HG03139 (cell line): ENCODE data around the gene AKR7A3.
A peak's percentile ranks its signal among the peaks of the same experiment; 100 is the strongest.
"Not testable (repeated sequence)": the region's sequence is repeated elsewhere in the genome, so short reads cannot be mapped to it uniquely, and the experiment has no call there.

Experiments used
- ATAC-seq: cut with Tn5 transposase; IDR thresholded peaks from one replicate; pipeline ENCODE4 v1.9.1; 2021; ENCODE audit not compliant: unreplicated experiment

Gene AKR7A3

DNA sequence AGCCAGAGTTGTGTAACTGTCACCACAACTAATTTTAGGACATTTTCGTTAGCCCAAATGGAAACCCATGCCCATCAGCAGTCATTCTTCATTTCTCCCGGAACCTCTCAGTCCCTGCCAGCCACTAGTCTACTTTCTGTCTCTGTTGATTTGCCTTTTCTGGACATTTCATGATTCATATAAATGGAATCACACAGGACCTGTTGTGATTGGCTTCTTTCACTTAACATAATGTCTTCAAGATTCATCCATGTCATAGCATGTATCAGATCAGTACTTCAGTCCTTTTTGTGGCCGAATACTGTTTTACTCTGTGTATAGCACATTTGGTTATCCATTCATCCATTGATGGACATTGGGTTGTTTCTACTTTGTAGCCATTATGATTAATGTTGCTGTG is 30.6 kb upstream of the AKR7A3 start:
- ATAC-seq = no peak

DNA sequence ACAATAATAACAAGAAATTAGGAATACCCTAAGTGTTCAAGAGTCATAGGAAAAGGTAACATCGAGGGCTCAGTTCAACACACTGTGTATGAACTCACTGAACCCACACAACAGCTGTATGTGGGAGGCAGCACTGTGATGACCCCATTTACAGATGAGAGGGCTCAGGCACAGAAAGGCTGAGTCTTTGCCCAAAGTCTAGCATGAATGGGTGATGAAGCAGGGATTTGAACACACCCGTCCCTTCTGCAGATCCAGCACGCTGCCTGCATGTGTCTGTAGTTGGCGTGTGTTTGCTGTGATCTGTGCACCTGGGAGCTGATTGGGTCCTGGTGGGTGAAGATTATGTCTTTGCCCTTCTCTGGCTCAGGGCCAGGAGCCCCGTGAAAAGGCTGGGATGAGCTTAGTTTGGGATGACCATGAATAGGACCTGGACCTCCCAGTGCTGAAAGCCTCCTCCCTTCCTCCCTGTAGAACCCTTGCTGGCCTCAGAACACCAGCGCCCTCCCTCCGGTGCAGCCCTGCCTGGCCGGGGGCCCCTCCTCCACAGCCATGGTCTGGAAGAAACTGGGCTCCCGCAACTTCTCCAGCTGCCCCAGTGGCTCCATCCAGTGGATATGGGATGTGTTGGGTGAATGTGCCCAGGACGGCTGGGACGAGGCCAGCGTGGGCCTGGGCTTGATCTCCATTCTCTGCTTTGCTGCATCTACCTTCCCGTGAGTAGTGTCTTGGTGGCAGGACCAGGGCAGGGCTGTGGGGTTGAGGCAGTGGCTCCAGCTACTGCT is 28.7 kb upstream of the AKR7A3 start:
- no peak for ATAC-seq

GRCh38 chr1:19315378-19316198 is 27.0 kb upstream of the AKR7A3 start:
- ATAC-seq = no peak

DNA sequence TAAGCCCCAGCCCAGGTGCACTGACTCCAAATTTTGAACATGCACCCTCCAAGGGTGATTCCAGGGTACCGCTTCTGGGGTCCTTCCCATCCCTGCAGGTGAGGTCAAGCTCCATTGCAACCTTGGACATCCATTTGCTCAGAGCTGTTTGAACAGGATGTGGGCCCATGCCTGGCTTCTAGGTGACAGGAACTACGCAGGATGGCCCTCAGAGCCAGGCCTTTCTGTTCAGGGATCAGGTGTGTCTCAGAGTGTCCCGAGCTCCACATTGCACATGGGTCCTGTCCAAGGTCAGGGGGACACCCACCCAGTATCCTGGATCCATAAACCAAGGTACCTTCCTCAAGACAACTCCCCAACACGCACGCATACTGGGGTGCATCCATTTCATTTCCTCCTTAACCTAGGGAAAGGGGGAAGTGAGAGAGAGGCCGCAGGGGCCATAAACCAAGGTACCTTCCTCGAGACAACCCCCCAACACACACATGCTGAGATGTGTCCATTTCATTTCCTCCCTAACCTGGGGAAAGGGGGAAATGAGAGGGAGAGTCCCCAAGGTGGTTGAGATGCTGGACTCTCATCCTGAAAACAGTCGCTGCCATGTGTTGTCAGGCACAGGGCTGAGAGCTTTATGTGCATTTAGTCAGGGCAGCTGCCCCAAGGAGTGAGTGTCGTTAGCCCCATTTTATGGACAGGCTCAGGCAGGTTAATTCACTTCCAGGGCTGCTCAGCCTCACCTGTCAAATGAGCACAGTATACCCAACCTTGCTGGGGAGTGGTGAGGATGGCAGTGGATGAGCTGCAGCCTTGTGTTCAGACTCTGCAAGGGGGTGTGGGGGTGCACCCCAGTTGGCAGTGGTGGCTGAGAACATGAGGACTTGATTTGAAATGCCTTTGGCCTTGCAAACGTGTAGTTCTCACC is 25.7 kb upstream of the AKR7A3 start:
- ATAC-seq = no peak

GRCh38 chr1:19313636-19313959 is 25.0 kb upstream of the AKR7A3 start:
- ATAC-seq = no peak

- no peak for ATAC-seq
These were observed 24.4 kb upstream of the AKR7A3 start for GRCh38 chr1:19312782-19313635.

DNA sequence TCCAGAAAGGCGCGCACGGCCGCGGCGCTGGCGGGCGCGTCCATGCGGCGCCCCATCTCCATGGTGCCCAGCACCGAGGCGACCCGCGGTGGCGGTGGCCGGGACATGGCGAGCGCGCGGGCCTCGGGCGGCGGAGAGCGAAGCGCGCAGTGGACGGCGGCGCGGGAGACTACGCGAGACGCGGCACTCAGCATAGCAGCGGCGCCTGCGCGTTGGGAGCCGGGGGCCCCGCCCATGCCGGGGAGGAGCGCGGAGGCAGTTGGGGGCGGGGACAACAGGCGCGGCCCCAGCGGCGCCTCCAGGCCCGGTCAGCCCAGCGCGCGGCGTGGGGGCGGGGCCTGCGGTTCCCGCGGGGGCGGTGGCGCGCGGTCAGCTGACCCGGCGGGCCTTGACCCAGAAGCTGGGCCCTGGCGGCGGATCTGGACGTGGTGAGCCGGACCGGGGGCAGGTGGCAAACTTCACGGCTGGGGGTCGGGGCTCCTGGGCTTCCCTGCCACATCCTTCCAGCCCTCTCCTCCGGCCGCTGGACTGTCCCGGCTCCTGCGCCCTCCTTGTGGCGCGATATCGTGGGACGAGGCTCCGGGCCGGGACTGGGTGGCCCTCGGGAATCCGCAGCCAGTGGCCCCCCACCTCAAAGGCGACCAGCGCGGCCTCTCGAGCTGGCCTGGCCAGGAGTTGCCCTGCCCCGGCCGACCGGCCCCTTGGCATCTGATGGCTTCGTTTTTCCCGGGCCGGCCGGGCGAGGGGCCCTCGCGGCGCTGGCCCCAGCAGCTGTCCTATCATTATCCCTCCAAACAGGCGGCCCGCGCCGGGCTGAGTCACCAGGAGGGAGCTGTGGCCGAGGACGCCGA is 23.6 kb upstream of the AKR7A3 start, which contains the start of the genes AKR7A2 and SLC66A1:
TSS of gene AKR7A2 (minus strand) at position 214 of the 851 bp plus-strand sequence. CDS start at position 194, 20 bp downstream.
TSS of gene SLC66A1 (plus strand) at position 396 of the 851 bp plus-strand sequence. CDS start 5,352 bp downstream, outside the sequence.
- peak; percentile 50 for ATAC-seq

DNA sequence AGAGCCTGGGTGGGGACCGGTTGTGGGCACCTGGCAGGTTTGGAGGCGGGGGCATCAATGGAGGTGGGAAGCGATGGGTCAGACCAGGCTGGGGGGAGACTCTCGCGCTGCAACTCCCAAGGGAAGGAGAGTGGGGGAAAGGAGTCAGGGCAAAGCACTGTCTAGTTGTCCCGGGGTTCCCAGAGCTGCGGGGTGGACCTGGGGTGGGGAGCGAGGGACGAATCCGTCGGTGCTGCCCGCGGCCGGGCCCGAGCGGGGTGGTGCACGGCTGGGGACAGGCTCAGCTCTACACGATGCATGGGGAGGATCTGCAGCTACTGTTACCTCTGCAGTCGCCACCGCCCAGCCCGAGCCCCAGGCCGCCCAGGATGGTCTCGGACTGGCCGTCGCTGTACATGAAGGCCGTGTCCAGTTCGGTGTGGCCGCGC is 22.9 kb upstream of the AKR7A3 start:
- ATAC-seq = peak; percentile 9

- no peak for ATAC-seq
These were observed 22.3 kb upstream of the AKR7A3 start for GRCh38 chr1:19310720-19311502.

DNA sequence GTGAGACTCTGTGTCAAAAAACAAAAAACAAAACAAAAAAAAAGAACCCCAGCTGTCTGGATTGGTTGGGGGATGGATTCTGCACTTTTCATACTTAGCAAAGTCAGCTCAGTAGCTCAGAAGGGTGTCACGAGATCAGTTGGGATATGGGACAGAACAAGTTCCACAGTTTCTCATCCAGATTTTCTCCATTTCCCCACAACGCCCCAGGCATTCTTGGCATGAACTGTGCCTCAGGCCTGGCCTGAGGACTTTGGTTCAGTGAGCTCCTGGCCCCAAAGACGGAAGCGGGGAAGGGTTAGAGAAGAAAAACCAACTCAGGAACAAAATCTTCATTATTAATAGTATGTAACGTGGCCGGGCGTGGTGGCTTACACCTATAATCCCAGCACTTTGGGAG is 21.5 kb upstream of the AKR7A3 start:
- ATAC-seq = no peak

GRCh38 chr1:19309123-19309813 is 20.7 kb upstream of the AKR7A3 start:
- no peak for ATAC-seq

DNA sequence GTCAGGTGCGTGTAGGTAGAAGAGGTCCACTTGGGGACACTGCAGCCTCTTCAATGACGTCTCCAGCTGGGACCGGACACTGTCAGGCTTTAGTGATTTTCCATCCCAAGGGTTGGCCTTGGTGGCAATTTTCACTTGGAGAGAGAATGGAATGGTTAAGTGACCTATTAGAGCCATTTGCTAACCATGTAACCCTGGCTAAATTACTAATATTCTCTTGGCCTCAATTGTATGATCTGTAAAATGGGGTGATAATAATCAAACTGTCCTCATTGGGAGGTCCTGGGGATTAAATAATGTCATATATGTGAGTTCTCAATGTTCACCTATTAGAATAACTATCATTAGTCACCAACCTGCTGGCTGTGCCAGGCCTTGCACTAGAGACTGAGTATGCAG is 19.9 kb upstream of the AKR7A3 start:
- ATAC-seq = no peak

DNA sequence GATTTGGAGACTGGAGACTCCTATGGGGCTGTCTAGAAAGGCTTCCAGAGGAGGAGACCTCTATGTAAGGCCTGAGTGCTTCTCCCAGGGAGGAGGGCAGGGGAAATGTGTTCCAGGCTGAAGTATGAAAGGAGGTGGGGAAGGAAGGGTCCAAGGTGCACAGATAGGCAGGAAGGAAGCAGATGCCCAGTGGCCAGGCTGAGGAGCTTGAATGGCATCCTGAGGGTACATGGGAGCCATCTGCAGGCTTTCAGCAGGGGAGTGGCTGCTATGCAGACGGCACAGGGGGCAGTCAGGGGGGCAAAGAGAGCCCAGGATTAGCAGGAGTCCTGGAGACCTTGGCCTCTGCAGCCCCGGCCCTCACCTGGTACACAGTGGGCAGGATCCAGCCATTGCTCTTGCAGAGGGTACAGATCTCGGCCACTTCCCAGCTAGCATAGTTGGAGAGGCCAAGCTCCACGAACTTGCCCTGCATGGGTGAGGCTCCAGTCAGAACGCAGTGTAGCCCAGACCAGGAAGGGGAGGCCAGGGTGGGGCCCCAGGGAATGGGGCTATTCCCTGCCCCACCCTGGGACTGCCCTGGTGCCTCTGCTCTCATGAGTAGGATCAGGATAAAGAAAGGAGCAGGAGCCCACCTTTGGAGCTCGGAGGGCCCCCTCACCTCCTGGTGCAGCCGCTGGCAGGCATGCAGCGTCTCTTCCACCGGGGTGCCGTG is 19.4 kb upstream of the AKR7A3 start:
- no peak for ATAC-seq

DNA sequence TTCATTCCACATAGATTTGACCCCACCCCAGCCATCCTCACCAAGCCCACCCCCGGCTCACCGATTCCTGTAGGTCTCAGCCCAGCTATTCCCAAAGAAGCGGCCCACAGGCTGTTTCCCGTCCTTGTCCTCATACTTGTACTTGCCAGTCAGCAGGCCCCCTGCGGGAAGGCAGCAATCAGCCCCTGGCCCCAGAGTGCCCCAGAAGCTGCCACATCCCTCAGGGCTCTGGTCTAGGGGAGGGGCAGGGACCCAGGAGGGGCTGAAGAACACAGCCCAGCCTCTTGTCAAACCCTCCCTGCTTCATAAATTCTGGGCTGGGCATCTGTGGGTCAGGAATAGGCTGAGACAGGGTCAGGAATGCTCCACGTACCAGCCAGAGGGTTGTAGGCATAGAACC is 18.4 kb upstream of the AKR7A3 start:
- ATAC-seq = no peak

GRCh38 chr1:19305880-19306279 is 17.3 kb upstream of the AKR7A3 start:
- no peak for ATAC-seq

- ATAC-seq = not testable (repeated sequence)
These were observed 15.5 kb upstream of the AKR7A3 start for GRCh38 chr1:19304081-19304480.

DNA sequence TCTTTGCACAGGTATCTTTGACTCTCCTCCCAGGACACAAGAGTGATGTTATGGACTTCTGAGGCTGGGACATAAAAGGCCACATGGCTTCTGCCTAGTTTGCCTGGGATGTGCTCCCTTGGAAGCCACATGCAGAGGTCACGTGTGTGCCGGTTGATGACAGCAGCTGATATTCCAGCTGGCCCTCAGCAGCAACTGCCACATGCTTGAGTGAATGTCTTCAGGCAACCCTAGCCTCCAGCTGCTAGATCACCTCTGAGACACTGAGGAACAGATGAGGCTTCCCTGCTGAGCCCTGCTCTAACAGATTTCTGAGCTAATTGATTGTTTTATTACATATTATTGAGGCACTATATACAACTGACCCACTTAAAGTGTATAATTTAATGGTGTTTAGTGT is 11.6 kb upstream of the AKR7A3 start:
- no peak for ATAC-seq
